ENCODE results near the gene PPP6R1. TPM values are rescaled to one million over a fixed set of nuclear protein-coding genes. Genes with fewer than 3 reads are reported as not detected.

Gene PPP6R1
- total RNA-seq, 1 experiment from 2014 or later = 96.7 TPM

DNA sequence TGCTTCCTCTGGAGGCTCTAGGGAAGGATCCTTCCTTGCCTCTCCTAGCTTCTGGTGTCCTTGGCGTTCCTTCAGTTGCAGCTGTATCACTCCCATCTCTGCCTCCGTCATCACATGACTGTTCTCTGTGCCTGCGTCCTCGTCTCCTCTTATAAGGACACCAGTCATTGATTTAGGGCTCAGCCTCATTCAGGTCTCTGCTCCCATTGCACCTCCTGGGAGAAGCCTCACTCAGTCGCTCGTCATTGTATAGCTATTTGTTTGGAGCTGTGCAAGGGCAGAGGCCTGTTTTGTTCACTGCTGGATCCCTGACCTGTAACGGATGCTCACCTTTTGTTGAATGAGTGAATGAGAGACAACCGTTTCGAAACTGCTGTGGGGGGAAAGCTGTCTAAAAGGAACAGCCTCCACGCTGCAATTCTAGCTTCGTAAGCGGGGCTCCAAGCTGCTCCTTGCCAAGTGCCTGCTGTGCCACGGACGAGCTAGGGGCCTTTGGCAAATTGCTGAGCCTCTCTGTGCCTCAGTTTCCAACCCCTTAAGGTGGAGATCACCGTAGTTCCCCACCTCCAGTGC, 42.2 kb upstream of the PPP6R1 start:
- ATAC-seq (no peak), DNase-seq (ENCODE audit: low read depth, low spot score) (no peak)
- no peak overlapping the region for H3K9ac ChIP-seq (ENCODE audit: low read length)
- no TSS peak for BruUV-seq (replicated peaks)
- H3K4me2 ChIP-seq (ENCODE audit: low read length) = no peak overlapping the region
- H3K79me2 ChIP-seq (ENCODE audit: insufficient read depth, low read length) = no peaks in the 10 kb centered on the region
- no peak overlapping the region for H2AFZ ChIP-seq (ENCODE audit: low read depth, low read length, poor library complexity, severe bottlenecking)
- no peaks in the 10 kb centered on the region for H4K20me1 ChIP-seq (ENCODE audit: insufficient read depth)
- no peak overlapping the region for H3K4me3 ChIP-seq (replicated peaks in 1 of 2; ENCODE audit: low read depth in 1 of 2, low read length in 2 of 2)
- ChIA-PET POLR2A (interaction anchor here (2.0 kb wide), 1 partner anchor 83 kb away, joined by 8 read pairs; the partner anchor contains the start of gene TMEM238), CTCF (interaction anchor here (0.6 to 2.7 kb wide), 14 partner anchors 9 to 176 kb away, joined by 3 to 15 read pairs (median 6); partner anchors contain the start of genes BRSK1, HSPBP1, KMT5C and TMEM238), RAD21 (ENCODE audit: low non-redundant PET in 1 of 2, low total read pairs in 2 of 2, uncharacterized antibody in 2 of 2, unreplicated experiment in 2 of 2) (interaction anchor here (0.6 kb wide), 2 partner anchors 61 to 134 kb away, joined by 4 to 7 read pairs; no protein-coding TSS in a partner anchor)
- H3K9me2 ChIP-seq (ENCODE audit: insufficient read depth) = no peaks in the 10 kb centered on the region
- no peaks in the 10 kb centered on the region for H3K9me3 ChIP-seq (ENCODE audit: control insufficient read depth in 1 of 2, insufficient read depth in 1 of 2, low read depth in 1 of 2, low read length in 2 of 2)
- H3K27ac ChIP-seq (ENCODE audit: low read depth, low read length) = no peak overlapping the region
- H3K4me1 ChIP-seq (ENCODE audit: control insufficient read depth in 1 of 2, insufficient read depth in 2 of 2, low read length in 2 of 2) = peaks cover 0 to 7% of the 10 kb centered on the region in 2 experiments; a peak in 1 of 4 replicates
- TF ChIP-seq, protein P1, sequence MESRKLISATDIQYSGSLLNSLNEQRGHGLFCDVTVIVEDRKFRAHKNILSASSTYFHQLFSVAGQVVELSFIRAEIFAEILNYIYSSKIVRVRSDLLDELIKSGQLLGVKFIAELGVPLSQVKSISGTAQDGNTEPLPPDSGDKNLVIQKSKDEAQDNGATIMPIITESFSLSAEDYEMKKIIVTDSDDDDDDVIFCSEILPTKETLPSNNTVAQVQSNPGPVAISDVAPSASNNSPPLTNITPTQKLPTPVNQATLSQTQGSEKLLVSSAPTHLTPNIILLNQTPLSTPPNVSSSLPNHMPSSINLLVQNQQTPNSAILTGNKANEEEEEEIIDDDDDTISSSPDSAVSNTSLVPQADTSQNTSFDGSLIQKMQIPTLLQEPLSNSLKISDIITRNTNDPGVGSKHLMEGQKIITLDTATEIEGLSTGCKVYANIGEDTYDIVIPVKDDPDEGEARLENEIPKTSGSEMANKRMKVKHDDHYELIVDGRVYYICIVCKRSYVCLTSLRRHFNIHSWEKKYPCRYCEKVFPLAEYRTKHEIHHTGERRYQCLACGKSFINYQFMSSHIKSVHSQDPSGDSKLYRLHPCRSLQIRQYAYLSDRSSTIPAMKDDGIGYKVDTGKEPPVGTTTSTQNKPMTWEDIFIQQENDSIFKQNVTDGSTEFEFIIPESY (IDR thresholded peaks at IDR 0.05; ENCODE audit: extremely low read depth, insufficient replicate concordance, low read length) = no peak
- no peak for TF ChIP-seq EZH2 (IDR thresholded peaks at IDR 0.05)
- TF ChIP-seq, protein P2, sequence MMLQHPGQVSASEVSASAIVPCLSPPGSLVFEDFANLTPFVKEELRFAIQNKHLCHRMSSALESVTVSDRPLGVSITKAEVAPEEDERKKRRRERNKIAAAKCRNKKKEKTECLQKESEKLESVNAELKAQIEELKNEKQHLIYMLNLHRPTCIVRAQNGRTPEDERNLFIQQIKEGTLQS (IDR thresholded peaks at IDR 0.05) = no peak
- TF ChIP-seq ELF1 (IDR thresholded peaks at IDR 0.05; ENCODE audit: borderline replicate concordance, low read depth) = no peak
- TF ChIP-seq CBX3 (IDR thresholded peaks at IDR 0.05; ENCODE audit: low read depth) = no peak
- TF ChIP-seq JUND (IDR thresholded peaks at IDR 0.05) = no peak
- no peak for TF ChIP-seq ZNF274 (IDR thresholded peaks at IDR 0.05; ENCODE audit: low read depth, low read length)
- no peak for TF ChIP-seq SRF (IDR thresholded peaks at IDR 0.05; ENCODE audit: low read depth)
- no peak for TF ChIP-seq SP1 (IDR thresholded peaks at IDR 0.05; ENCODE audit: low read depth)
- TF ChIP-seq SIN3A (IDR thresholded peaks at IDR 0.05; ENCODE audit: low read depth) = no peak
- TF ChIP-seq RAD21 (IDR thresholded peaks at IDR 0.05; ENCODE audit: low read depth) = no peak
- TF ChIP-seq POLR2A (IDR thresholded peaks at IDR 0.05; ENCODE audit: borderline replicate concordance, extremely low read depth, insufficient read depth, insufficient read length) = no peak
- no peak for TF ChIP-seq POLR2AphosphoS5 (IDR thresholded peaks at IDR 0.05; ENCODE audit: low read depth, low read length)
- TF ChIP-seq, protein P3, sequence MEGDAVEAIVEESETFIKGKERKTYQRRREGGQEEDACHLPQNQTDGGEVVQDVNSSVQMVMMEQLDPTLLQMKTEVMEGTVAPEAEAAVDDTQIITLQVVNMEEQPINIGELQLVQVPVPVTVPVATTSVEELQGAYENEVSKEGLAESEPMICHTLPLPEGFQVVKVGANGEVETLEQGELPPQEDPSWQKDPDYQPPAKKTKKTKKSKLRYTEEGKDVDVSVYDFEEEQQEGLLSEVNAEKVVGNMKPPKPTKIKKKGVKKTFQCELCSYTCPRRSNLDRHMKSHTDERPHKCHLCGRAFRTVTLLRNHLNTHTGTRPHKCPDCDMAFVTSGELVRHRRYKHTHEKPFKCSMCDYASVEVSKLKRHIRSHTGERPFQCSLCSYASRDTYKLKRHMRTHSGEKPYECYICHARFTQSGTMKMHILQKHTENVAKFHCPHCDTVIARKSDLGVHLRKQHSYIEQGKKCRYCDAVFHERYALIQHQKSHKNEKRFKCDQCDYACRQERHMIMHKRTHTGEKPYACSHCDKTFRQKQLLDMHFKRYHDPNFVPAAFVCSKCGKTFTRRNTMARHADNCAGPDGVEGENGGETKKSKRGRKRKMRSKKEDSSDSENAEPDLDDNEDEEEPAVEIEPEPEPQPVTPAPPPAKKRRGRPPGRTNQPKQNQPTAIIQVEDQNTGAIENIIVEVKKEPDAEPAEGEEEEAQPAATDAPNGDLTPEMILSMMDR (IDR thresholded peaks at IDR 0.05 in 2 of 3, conservative IDR thresholded peaks at IDR 0.05 in 1 of 3; ENCODE audit: borderline replicate concordance in 1 of 3, insufficient read depth in 1 of 3, low read depth in 2 of 3, low read length in 2 of 3) = no peak
- TF ChIP-seq CEBPB (IDR thresholded peaks at IDR 0.05; ENCODE audit: low read depth) = no peak
- TF ChIP-seq, protein P4, sequence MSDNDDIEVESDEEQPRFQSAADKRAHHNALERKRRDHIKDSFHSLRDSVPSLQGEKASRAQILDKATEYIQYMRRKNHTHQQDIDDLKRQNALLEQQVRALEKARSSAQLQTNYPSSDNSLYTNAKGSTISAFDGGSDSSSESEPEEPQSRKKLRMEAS (IDR thresholded peaks at IDR 0.05) = no peak
- intact Hi-C loops (cut with micrococcal nuclease) = loop anchor here (5.0 kb wide), 1 partner anchor 81 kb away; the partner anchor contains the start of gene TMEM238
- no peaks in the 10 kb centered on the region for H3K27me3 ChIP-seq (ENCODE audit: insufficient read depth, low read length)
- H3K36me3 ChIP-seq (ENCODE audit: control insufficient read depth in 1 of 2, insufficient read depth in 2 of 2, low read length in 2 of 2) = peaks cover 8 to 11% of the 10 kb centered on the region in 2 experiments; a peak in 2 of 4 replicates
